ENCODE data around the gene PRKCE. TPM values are rescaled to one million over a fixed set of nuclear protein-coding genes. Genes with fewer than 3 reads are reported as not detected.

The PRKCE gene
- total RNA-seq, 1 experiment from 2014 or later = 1.3 TPM

DNA sequence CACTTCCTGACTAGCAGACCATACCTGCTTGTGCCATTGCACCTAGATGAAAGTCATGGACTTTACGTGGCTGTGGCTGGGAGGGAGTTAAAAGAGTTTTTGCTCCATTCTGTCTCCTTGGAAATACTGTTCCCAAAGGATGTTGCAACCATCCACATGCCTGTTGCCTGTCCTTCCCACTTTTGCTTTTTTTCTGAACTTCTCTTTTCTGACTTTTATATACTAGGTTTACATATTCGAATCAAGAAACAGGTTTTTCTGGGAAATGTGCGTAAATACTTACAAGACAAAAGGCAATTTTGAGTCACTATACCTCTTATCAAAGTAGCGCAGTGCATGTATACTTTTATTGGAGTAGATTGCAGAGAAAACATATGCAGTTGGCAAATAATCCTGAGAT, 244.8 kb downstream of the PRKCE start:
- no peaks in the 10 kb centered on the region for H3K4me1 Mint-ChIP-seq
- Histone ChIP-seq H3K4ac (ENCODE audit: low read depth, low read length) (no peak overlapping the region), H4K8ac (replicated peaks; ENCODE audit: insufficient read length, low read depth, low read length) (no peak overlapping the region), H2BK20ac (ENCODE audit: low read depth, low read length, poor library complexity, severe bottlenecking) (no peak overlapping the region), H3K9ac (ENCODE audit: extremely low read depth, insufficient read length, low read length) (no peak overlapping the region), H2BK15ac (ENCODE audit: low read depth, low read length) (no peak overlapping the region), H4K20me1 (ENCODE audit: control insufficient read depth, insufficient read depth, insufficient read length) (no peaks in the 10 kb centered on the region), H3K79me2 (ENCODE audit: insufficient read depth, low read length) (no peaks in the 10 kb centered on the region), H3K9me3 (ENCODE audit: control insufficient read depth, low read depth, low read length) (no peaks in the 10 kb centered on the region), H3K18ac (ENCODE audit: insufficient read length, low read depth, low read length) (no peak overlapping the region), H3K27ac (ENCODE audit: insufficient read length, low read depth, low read length) (no peak overlapping the region), H3K56ac (ENCODE audit: insufficient read length, low read depth, low read length) (no peak overlapping the region), H3K79me1 (ENCODE audit: insufficient read depth, low read depth, low read length, poor library complexity, severe bottlenecking) (no peaks in the 10 kb centered on the region), H2BK120ac (ENCODE audit: low read depth, low read length, poor library complexity, severe bottlenecking) (no peak overlapping the region), H3K14ac (ENCODE audit: insufficient read depth, low read length) (no peak overlapping the region), H3K23me2 (ENCODE audit: insufficient read length, low read depth, low read length, poor library complexity, severe bottlenecking) (no peaks in the 10 kb centered on the region), H3K23ac (ENCODE audit: insufficient read length, low read depth, low read length) (no peak overlapping the region), H2BK5ac (ENCODE audit: insufficient read length, low read length) (no peak overlapping the region), H4K5ac (ENCODE audit: insufficient read length, low read depth, low read length) (no peak overlapping the region), H3K4me1 (ENCODE audit: insufficient read depth, low read length) (no peaks in the 10 kb centered on the region), H2AFZ (ENCODE audit: low read length) (no peak overlapping the region), H2AK5ac (ENCODE audit: insufficient read length, low read length) (no peak overlapping the region), H2BK12ac (ENCODE audit: insufficient read length, low read depth, low read length) (no peak overlapping the region), H4K91ac (ENCODE audit: insufficient read length, low read depth, low read length) (no peak overlapping the region), H3K27me3 (ENCODE audit: insufficient read depth, low read length) (no peaks in the 10 kb centered on the region), H3T11ph (ENCODE audit: low read length) (no peak overlapping the region), H3K4me2 (ENCODE audit: insufficient read depth, insufficient read length, low read length) (no peak overlapping the region)
- no CpG with 5 or more reads among the region's 4 CpGs for WGBS (ENCODE audit: extremely low coverage, insufficient read length, low lambda C conversion rate)
- no peak overlapping the region for H3K4me3 Mint-ChIP-seq
- no peak overlapping the region for H3K27ac Mint-ChIP-seq
- DNase-seq = no peak
- no peaks in the 10 kb centered on the region for H3K9me3 Mint-ChIP-seq
- H3K36me3 Mint-ChIP-seq (ENCODE audit: insufficient read depth in 1 of 3, low read depth in 3 of 3) = no peaks in the 10 kb centered on the region
- peaks cover 2% of the 10 kb centered on the region for H3K27me3 Mint-ChIP-seq (ENCODE audit: low read depth)
- TF ChIP-seq, protein P1, sequence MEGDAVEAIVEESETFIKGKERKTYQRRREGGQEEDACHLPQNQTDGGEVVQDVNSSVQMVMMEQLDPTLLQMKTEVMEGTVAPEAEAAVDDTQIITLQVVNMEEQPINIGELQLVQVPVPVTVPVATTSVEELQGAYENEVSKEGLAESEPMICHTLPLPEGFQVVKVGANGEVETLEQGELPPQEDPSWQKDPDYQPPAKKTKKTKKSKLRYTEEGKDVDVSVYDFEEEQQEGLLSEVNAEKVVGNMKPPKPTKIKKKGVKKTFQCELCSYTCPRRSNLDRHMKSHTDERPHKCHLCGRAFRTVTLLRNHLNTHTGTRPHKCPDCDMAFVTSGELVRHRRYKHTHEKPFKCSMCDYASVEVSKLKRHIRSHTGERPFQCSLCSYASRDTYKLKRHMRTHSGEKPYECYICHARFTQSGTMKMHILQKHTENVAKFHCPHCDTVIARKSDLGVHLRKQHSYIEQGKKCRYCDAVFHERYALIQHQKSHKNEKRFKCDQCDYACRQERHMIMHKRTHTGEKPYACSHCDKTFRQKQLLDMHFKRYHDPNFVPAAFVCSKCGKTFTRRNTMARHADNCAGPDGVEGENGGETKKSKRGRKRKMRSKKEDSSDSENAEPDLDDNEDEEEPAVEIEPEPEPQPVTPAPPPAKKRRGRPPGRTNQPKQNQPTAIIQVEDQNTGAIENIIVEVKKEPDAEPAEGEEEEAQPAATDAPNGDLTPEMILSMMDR (conservative IDR thresholded peaks at IDR 0.05) = no peak
